ENCODE results near the gene SMIM24.

The SMIM24 gene

GRCh38 chr19:3470500-3471128 lies 9.7 kb downstream of the SMIM24 start:
- DNase-seq = no peak

- no peak for DNase-seq
These were observed 10.5 kb downstream of the SMIM24 start for GRCh38 chr19:3469638-3470499.

GRCh38 chr19:3468211-3468610 lies 12.1 kb downstream of the SMIM24 start:
- DNase-seq = no peak

- no peak for DNase-seq
These were observed 12.7 kb downstream of the SMIM24 start for GRCh38 chr19:3467437-3468198.

- DNase-seq = no peak
These were observed 13.7 kb downstream of the SMIM24 start for GRCh38 chr19:3466635-3467034.

- DNase-seq = no peak
These were observed 14.8 kb downstream of the SMIM24 start for GRCh38 chr19:3465552-3465951.

GRCh38 chr19:3464587-3465235 lies 15.6 kb downstream of the SMIM24 start:
- no peak for DNase-seq

GRCh38 chr19:3463714-3464586 lies 16.4 kb downstream of the SMIM24 start:
- no peak for DNase-seq

GRCh38 chr19:3462991-3463713 lies 17.2 kb downstream of the SMIM24 start:
- no peak for DNase-seq

- DNase-seq = no peak
These were observed 20.3 kb downstream of the SMIM24 start for GRCh38 chr19:3459965-3460582.

GRCh38 chr19:3459089-3459881 lies 21.0 kb downstream of the SMIM24 start:
- no peak for DNase-seq

GRCh38 chr19:3458229-3459088 lies 21.9 kb downstream of the SMIM24 start:
- no peak for DNase-seq

GRCh38 chr19:3457528-3458228 lies 22.6 kb downstream of the SMIM24 start:
- DNase-seq = no peak

GRCh38 chr19:3456925-3457527 lies 23.3 kb downstream of the SMIM24 start:
- DNase-seq = no peak

GRCh38 chr19:3455960-3456601 lies 24.2 kb downstream of the SMIM24 start:
- DNase-seq = no peak

- no peak for DNase-seq
These were observed 24.9 kb downstream of the SMIM24 start for GRCh38 chr19:3455393-3455955.

Measured in activated T-cell treated with anti-CD3 and anti-CD28 coated beads for 4 hours (primary cell).